T47D (cell line): ENCODE measurements around the gene CD83.
A peak's percentile ranks its signal among the peaks of the same experiment; 100 is the strongest.
"Not testable (repeated sequence)": the region's sequence is repeated elsewhere in the genome, so short reads cannot be mapped to it uniquely, and the experiment has no call there.

Source experiments
- DNase-seq, 2 experiments: peaks; one replicate each; pipeline versions ENCODE4 v3.0.0 to v3.0.0-alpha.2; 2011 to 2012; ENCODE audit warnings: low read depth in 1 of 2, low spot score in 1 of 2
- JUND ChIP-seq: IDR thresholded peaks from 2 replicates; pipeline ENCODE4 v1.6.1; 2012; ENCODE audit warnings: low read depth
- in situ Hi-C: cut with HindIII; loops from 2 replicates; pipeline ENCODE4 v1.10.0; 2016; ENCODE audit warnings: low sequenced_read_pairs, low pct_unique_long_range_greater_than_20kb

CD83 gene

DNA sequence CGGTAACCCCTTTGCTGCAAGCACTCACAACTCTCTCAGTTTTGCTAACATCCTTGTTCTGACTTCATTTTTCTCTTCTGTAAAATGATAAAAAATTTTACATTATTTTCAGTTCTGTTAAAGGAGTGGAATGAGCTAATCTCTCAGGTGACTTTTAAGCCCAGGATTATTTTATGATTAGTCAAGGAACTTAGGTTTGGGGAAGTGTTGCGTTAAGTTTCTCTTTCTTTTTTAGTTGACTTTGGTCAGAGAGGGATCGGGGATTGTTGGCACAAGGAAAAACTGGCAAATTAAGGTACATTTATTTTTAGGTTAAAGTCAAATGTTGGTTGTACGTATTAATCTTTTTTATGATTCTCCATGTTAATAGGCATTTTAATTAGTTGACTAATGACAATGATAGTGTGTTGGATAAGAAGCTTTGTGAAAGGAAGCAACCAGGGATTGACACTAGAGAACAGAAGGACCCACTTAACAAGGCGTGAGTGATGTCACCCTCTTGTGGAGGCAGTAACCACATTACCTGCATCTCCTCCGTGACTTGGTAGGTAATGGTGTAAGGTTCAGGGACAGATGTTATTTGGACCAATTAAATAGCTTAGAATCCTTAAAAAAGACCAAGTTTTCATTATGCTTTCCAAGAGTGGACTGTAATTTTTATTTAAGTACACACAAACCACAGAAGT is 31.6 kb downstream of the CD83 start:
- in situ Hi-C loops = no loop called here
- DNase-seq = no peak
- TF ChIP-seq JUND = no peak

DNA sequence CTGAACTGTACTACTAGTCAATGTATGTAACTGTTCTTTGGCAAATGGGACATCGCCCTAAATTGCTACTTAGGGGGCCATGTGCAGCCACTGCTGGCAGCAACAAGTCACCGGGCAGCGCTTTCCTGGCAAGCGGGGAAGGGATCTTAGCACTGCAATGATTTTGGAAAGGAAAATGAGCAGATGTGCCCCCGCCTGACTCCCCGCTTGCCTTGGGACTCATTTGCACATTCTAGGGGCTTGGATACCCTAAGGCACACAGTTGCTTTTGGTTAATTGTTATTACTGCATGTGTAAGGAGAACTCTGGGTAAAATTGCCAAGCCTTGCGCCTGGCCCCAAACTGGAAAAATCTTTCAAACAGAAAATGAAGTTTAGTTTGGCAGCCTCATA is 32.2 kb downstream of the CD83 start:
- no peak for TF ChIP-seq JUND
- in situ Hi-C loops = no loop called here
- no peak for DNase-seq

- DNase-seq = not testable (repeated sequence)
These were observed 33.7 kb downstream of the CD83 start for GRCh38 chr6:14151300-14151699.

DNA sequence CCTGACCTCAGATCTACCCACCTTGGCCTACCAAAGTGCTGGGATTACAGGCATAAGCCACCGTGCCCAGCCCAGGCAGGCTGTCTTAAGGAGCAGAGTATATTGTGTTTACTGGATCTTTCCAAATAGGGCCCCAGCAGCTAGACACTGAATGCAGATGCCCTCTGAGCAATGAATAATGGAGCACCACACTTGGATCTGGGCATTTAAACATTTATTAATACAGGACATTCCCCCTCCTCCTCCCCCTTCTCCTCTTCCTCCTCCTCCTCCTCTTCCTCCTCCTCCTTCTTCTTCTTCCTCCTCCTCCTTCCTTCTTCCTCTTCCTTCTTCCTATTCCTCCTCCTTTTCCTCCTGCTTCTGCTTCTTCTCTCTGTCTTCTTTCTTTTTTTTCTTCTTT is 34.2 kb downstream of the CD83 start:
- no peak for TF ChIP-seq JUND
- in situ Hi-C loops = no loop called here
- no peak for DNase-seq

More at GRCh38 chr6:14151300-14151699, 33.7 kb downstream of the CD83 start:
- in situ Hi-C loops = not testable (repeated sequence)

DNA sequence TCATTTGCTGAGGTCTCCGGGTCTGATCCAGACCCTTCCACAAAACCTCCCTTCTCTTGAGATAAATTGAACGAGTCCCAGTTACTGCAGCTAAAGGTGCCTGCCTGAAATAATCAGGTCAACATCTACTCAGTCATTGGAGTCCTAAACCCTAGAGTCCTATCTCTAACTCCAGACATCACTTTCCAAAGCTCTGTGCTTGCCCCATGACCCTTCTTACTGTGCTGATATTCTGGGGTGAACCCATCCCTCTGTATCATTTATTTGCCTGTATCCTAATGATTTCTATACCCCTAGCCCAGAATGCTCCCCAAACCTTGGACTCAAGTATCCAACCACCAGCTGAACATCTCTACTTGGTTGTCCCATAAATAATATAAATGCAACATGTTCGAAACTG is 35.7 kb downstream of the CD83 start:
- no peak for TF ChIP-seq JUND
- in situ Hi-C loops = no loop called here

GRCh38 chr6:14159090-14159489 is 41.5 kb downstream of the CD83 start:
- no peak for TF ChIP-seq JUND
- DNase-seq = peak in 1 of 2 experiments; percentile 33
- in situ Hi-C loops = no loop called here

More for the DNA sequence above, 35.7 kb downstream of the CD83 start:
- no peak for DNase-seq

DNA sequence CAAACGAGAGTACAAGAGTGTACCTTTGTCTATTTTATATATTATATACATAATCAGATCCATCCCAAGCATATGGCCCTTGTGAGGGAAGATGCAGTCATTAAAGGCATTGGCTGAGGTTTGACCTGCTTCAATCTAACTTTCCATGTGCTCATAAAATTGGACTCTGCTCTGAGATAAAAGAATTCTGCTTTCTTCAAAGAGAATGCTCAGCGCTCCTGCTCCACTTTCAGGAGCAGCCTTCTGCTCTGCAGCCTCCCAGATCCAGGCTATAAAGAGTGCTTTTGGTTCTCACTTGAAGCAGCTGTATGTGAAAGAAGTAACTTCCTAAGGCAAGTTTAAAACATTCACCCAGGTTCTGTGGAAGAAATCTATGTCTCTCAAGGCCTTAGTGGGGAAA is 45.3 kb downstream of the CD83 start:
- DNase-seq = no peak
- no peak for TF ChIP-seq JUND
- in situ Hi-C loops = no loop called here

- no peak for DNase-seq
- no peak for TF ChIP-seq JUND
- in situ Hi-C loops = no loop called here
These were observed 47.5 kb downstream of the CD83 start for GRCh38 chr6:14165091-14165490.

DNA sequence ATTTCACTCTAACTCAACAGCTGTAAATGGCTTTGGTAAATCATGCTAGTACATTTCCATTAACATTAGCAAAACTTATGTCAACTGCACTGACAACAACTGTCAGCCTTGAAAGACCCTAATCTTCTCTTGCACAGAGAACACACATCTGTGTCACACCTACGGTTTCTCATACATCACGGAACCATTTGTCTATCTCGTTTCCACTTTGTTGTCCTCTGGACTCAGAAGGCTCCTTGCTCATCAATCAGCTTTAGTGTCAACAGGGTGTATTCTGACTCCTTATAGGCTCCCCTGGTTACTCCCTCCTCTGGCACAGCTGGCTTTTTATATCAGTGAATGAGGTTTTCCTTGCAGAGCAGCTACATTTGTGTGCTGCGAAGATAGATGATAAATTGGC is 49.3 kb downstream of the CD83 start:
- no peak for TF ChIP-seq JUND
- DNase-seq = no peak
- in situ Hi-C loops = no loop called here

DNA sequence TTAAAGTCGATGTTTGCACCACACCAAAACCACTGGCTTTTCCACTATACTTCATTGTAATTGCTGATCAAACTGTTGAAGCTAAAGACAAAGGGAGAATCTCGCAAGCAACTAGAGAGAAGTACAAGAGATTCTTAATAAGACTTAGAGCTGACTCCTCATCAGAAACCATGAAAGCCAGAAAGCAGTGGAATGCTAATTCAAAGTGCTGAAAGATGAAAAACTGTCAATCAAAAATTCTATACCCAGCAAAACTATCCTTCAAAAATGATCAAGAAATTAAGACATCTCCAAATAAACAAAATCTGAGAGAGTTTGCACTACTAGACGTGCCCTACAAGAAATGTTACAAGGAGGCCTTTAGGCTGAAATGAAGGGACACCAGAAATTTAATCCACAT is 52.6 kb downstream of the CD83 start:
- in situ Hi-C loops = no loop called here
- no peak for TF ChIP-seq JUND
- no peak for DNase-seq

DNA sequence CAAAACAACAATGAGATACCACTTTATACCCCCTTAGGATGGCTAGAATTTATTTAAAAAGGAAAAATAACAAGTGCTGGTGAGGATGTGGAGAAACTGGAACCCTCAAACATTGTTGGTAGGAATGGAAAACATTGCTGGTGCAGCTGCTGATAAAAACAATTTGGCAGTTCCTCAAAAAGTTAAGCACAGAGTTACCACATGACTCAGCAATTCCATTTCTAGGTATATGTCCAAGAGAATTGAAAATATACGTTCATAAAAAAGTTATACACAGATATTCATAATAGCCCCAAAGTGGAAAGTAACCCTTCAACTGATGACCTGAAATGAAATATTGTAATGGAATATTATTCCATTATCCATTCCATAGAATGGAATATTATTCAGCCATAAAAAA is 55.0 kb downstream of the CD83 start:
- in situ Hi-C loops = no loop called here
- DNase-seq = no peak
- TF ChIP-seq JUND = no peak

DNA sequence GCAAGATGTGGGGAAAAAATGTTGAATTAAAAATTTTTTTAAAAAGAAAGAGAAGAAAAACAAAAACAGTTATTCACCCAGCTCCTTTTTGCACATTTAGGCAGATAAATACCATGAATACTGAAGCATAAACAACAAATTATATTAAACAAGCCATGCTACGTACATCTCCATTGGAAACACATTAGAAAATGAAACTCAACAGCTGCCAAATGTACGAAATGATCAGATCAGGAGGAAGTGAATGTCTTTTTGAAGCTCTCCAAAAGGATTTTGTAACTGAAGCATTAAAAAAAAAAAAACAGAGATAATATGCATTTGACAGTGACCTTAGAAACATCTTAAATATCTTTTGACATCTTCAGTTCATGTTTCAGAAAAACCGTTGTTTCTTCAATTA is 56.7 kb downstream of the CD83 start:
- no peak for TF ChIP-seq JUND
- DNase-seq = no peak
- in situ Hi-C loops = no loop called here

DNA sequence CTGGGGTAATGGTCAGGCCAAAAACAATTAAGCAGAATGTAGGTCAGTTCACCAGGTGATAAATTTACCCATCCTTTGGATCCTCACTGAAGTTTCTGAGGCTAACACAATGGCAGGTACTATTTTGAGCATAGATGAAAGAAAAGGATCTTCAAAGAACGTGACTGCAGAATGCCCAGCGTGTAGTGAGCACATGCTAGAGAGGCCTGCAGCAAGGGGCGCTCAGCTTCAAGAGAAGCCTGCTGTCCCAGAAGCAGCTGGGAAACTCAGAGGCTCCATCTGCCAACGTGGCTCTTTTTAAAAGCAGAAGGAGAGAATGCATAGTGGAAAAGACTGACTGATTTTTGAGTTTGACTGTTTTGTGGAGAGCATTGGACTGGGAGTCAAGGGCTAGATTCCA is 57.4 kb downstream of the CD83 start:
- no peak for DNase-seq
- in situ Hi-C loops = no loop called here
- no peak for TF ChIP-seq JUND

DNA sequence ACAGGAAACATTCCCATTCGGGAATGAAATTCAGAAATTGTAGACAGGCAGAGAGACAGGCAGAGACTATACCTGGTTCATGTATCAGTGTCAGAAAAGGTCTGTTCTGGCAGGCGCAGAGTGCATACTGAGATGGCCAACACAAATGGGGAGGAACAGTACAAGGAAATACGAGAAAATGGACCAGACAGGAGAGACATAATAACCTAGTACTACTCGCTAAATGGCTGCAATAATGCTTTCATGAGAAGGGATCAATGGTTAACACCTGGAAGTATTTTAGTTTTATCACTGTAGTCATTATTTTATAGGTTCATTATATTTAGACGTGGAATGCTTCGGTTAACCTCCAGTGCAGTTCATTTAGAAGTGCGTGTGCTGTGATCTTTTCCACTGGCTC is 58.9 kb downstream of the CD83 start:
- in situ Hi-C loops = no loop called here

More for the DNA sequence above, 58.9 kb downstream of the CD83 start:
- no peak for DNase-seq
- TF ChIP-seq JUND = no peak
